Adipocyte (in vitro differentiated cells): ENCODE measurements around the gene ZNF319.

Experiments
- DNase-seq: peaks from one replicate; pipeline ENCODE4 v3.0.0-alpha.2; 2015; ENCODE audit warnings: low read depth
- H3K27me3 ChIP-seq: replicated peaks from 2 replicates; pipeline ENCODE4 v1.7.0; 2013; ENCODE audit warnings: mild to moderate bottlenecking, low read length, moderate library complexity; ENCODE audit not compliant: control insufficient read depth, insufficient read depth
- H3K36me3 ChIP-seq: 2 replicates; pipeline ENCODE4 v1.7.0; 2013; ENCODE audit warnings: low read length, mild to moderate bottlenecking, moderate library complexity; ENCODE audit not compliant: control insufficient read depth, insufficient read depth, severe bottlenecking
- H3K4me1 ChIP-seq: 2 replicates; pipeline ENCODE4 v1.7.0; 2013; ENCODE audit warnings: mild to moderate bottlenecking, low read length, moderate library complexity; ENCODE audit not compliant: control insufficient read depth, insufficient read depth
- H3K4me3 ChIP-seq: 2 replicates; pipeline ENCODE4 v1.7.0; 2013; ENCODE audit warnings: mild to moderate bottlenecking, low read length, moderate library complexity
- H3K9ac ChIP-seq: 2 replicates; pipeline ENCODE4 v1.7.0; 2013; ENCODE audit warnings: mild to moderate bottlenecking, low read length, moderate library complexity
- H3K9me3 ChIP-seq: 2 replicates; pipeline ENCODE4 v1.7.0; 2013; ENCODE audit warnings: mild to moderate bottlenecking, low read length, moderate library complexity; ENCODE audit not compliant: control insufficient read depth

Gene ZNF319

DNA sequence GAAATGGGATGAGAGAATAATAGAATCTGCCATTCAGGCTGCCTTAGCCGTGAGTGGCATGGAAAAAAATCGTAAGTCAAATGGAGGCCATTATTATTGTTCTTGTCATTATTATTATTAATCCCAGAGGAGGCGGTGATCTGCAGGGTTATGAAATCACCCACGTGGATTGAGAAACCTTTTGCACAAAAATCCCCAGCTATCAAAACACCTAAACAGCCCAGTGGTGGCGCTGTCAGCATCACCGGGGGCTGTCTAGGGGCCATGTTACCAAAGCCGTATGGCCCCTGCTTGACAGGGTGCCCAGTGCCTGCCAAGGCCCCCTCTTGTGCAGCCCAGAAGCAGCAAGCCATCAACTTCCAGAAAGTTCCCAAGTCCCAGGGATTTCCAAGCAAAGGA, 54.7 kb downstream of the ZNF319 start:
- no peak for DNase-seq
- Histone ChIP-seq H3K36me3 (no peaks in the 10 kb centered on the region), H3K27me3 (peaks cover 51% of the 10 kb centered on the region), H3K4me1 (peaks cover 5% of the 10 kb centered on the region), H3K9me3 (peaks cover 4% of the 10 kb centered on the region), H3K4me3 (no peak overlapping the region), H3K9ac (no peak overlapping the region)

DNA sequence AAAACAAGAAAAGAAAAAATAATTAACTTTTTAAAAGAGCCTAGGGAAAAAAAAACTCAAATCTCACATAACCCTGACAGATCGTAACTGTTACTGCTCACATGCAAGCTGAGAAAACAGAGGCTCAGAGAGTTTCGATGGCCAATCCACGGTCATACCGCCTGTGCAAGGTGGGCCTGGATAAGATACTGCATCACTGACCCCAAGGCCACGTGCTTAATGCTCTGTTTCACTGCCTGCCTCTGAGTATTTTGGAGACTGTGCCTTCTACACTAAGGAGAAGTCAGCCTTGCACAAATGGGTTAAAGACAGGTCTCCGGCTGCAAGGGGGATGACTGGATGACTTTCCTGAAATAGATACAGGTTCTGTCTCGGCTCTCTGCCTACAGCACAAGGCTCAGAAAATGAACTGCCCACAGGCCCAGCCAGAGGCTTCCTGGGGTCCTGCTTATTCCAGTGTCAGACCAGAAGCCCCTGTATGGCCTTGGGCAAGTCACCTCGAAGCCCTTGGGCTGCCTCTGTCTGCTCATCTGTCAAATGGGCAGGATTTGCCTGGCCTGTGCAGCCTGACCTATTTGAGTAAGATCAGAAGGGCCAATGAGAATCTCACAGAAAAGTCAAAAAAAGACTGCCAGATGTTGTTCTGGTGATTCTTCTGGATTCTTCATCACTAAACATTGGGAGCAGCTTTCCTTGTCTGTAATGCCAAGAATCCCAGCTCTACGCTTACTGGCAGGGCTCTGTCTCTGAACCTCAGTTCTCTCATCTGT, 55.3 kb downstream of the ZNF319 start:
- Histone ChIP-seq H3K4me3 (no peak overlapping the region), H3K36me3 (no peaks in the 10 kb centered on the region), H3K27me3 (peaks cover 49% of the 10 kb centered on the region), H3K9ac (no peak overlapping the region), H3K4me1 (peaks cover 5% of the 10 kb centered on the region), H3K9me3 (peaks cover 4% of the 10 kb centered on the region)
- no peak for DNase-seq
